Left hindlimb (tissue), 1 donor: Measurements from ENCODE around the gene ADGRL2.
"Not testable (repeated sequence)": the region's sequence is repeated elsewhere in the genome, so short reads cannot be mapped to it uniquely, and the experiment has no call there.

Source experiments
- DNase-seq: peaks from one replicate; pipeline ENCODE4 v3.0.0-alpha.2; 2018

Gene ADGRL2

DNA sequence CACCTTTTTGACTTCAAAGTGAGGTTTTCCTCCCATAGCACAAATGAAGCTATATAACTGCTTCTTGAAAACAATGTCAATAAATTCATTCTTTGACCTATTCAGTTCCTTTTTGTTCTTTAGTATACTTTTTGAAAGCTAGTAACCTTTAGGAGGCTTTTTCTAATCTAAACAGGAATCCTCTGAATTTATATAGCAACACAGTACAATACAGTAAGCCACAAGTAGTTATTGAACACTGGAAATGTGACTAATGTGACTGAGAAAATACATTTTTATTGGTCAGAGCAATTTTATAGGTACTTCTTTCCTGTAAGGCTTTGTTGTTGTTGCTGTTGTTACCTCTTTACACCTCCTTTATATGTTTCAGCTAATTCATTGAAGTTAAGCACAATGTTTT lies 49.8 kb downstream of the ADGRL2 start:
- no peak for DNase-seq

DNA sequence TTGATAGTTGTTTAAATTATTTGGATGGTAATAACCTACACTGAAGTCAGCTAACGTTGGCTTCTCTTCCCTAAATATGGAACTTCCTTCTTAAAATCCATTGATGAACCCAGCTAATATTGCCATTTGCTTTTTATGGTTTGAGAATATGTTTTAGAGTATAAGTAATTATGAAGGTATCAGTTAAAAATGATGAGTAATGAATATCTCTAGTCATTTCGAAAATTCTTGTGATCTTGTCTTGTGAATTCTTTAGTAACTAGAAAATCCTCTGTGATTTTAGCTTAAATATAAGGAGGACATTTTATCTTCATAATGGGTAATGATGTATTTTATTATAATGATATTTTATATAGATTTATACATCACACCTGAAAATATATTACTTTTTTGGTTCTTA lies 50.5 kb downstream of the ADGRL2 start:
- DNase-seq, result no peak

GRCh38 chr1:81852961-81853360 lies 52.2 kb downstream of the ADGRL2 start:
- no peak for DNase-seq

GRCh38 chr1:81867235-81867634 lies 66.5 kb downstream of the ADGRL2 start:
- no peak for DNase-seq

DNA sequence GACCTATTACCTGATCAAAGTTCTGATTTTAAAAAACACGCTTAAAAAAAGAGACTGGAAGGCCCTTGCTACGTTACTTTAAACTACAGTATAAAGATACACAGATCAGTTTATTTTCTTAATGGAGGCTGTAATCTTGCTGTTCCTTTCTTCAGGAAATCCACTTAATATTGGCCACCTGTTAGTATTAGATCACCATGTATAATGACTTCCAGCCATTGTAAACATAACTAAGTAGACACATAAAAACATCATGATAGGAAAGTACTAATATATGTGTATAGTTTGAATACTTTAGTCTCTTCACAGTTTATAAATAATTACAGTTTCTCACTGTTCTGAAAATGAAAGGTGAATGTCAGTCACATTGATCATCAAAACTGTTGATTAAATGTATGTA lies 68.6 kb downstream of the ADGRL2 start:
- no peak for DNase-seq

- not testable (repeated sequence) for DNase-seq
These were observed 70.4 kb downstream of the ADGRL2 start for GRCh38 chr1:81871091-81871490.

DNA sequence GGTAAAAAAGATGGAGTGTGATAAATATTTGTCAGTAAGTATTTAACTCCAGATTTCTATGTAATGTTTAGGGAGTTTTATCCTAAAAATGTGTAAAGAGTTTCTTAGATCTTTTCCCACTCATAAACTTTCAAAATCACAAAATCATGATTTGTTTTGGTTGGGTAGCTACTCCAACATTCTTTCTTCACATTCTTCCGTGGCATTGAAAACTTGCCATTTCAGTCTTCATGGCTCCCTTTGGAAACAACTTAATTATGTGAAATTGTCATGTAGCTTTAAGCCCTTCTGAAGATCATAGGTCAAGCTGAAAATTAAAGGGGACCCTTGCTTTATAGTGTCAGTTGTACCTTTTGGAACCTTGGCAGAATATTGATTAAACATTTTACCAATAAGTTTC lies 73.2 kb downstream of the ADGRL2 start:
- DNase-seq, result no peak

- no peak for DNase-seq
These were observed 73.7 kb downstream of the ADGRL2 start for GRCh38 chr1:81874461-81874860.

- DNase-seq, result no peak
These were observed 74.2 kb downstream of the ADGRL2 start for GRCh38 chr1:81874940-81875339.

DNA sequence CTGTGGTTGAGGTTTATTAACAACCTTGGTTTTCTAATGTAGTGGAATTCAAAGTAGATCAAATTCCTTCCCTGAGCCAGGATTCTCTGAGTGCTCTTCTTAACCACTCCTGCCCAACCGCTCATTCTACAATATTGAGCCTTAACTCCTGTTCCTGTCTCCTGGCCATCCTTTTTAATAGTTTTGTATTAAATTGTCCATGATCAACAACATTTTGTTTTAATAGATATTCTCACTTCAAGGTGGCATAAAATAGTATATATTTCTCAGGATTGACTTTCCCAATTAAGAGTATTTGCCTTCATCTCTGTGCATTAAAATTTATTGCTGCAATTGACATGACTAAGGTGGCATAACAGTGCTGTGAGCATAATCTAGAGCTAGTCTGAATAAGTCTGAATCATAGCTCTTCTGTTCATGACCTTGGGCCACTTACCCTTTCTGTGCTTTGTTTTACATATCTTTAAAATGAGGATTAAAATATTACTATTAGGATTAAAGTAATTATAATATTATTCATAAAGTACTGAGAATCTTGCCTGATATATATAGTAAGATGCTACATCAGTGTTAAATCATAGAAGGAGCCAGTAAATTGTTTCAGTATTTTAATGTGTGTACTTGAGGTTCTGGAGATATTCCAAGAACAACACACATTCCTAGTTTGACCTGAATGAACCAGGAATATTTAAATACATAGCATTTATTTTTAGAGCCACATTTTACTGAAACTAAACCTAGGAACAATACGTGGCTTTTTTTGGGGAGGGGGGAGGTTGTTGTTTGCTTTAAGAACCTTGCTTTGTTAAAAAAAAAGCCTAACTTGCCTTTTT lies 76.4 kb downstream of the ADGRL2 start:
- DNase-seq, result no peak

DNA sequence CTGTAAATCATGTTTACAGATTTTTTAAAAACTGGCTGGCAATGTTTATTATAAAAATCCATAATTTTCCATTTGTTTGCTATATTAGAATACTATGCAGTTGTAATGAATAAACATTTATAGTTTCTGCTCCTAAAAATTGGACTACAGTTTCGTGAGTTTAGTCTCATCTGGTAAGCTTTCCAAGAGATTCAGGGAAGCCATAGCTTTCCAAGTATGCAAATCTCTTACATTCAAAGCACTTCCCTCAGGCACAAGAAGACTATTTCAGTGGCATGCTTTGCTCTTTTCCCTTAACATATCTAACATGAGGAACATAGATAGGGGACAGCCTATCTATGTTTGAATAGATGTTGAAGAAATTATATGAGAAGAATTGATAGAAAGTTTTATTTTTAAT lies 77.2 kb downstream of the ADGRL2 start:
- no peak for DNase-seq

DNA sequence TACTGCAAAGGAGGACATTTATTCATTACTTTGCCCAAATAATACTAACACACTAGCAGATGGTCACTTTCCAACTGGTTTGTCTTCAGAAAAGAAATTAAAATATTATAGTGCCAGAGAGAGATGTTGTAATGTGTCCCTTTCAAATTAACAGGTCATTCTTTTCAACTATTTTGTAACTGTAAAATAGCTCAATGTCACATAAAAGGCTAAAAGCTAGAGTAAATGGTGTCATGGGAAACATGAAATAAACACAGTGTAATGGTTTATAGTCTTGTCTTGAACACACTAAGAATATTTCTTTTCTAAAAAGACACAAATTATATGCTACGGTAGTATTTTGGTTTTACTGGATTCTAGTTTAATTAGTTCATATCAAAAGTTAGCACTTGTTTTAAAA lies 77.8 kb downstream of the ADGRL2 start:
- no peak for DNase-seq

DNA sequence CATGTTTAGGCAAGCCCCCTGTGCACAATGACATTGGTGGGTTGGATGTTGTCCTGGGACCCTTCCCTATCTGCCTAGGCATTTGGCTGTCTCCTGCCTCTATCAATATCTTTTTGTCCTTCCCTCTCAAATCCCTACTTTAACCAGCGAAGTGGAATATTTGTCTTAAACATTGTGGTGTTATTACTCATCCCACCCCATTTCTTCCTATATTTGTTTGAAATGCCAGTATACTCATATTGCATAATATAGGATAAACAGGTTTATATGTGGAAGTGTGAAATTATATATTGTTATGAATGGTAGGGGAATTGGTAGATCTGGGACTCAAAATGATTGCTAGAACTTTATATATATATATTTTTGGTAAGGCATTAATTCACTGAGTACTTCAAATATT lies 80.0 kb downstream of the ADGRL2 start:
- DNase-seq, result no peak

GRCh38 chr1:81885291-81885690 lies 84.6 kb downstream of the ADGRL2 start:
- DNase-seq, result no peak

DNA sequence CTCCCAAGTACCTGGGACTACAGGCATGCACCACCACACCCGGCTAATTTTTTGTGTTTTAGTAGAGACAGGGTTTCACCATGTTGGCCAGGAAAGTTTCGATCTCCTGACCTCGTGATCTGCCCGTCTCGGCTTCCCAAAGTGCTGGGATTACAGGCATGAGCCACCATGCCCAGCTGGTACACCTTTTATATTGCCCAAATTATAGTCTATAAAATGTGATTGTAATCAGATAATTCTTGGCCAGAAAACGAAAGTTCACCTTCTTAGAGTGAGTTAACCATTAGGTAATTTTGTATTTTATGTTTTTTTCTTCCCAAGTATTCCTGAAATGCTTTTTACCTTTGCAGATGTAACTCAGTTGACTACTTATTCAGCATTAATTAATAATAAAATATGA lies 85.6 kb downstream of the ADGRL2 start:
- DNase-seq, result not testable (repeated sequence)

- DNase-seq, result no peak
These were observed 86.8 kb downstream of the ADGRL2 start for GRCh38 chr1:81887421-81888144.

DNA sequence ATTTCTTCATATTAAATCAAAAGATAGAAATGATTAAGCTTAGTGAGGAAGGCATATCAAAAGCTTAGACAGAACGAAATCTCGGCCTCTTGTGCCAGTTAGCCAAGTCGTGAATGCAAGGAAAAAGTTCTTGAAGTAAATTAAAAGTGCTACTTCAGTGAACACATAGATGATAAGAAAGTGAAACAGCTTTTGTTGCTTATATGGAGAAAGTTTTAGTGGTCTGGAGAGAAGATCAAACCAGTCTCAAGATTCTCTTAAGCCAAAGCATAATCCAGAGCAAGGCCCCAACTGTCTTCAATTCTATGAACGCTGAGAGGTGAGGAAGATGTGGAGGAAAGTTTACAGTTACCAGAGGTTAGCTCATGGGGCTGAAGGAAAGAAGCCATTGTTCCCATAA lies 88.4 kb downstream of the ADGRL2 start:
- no peak for DNase-seq

DNA sequence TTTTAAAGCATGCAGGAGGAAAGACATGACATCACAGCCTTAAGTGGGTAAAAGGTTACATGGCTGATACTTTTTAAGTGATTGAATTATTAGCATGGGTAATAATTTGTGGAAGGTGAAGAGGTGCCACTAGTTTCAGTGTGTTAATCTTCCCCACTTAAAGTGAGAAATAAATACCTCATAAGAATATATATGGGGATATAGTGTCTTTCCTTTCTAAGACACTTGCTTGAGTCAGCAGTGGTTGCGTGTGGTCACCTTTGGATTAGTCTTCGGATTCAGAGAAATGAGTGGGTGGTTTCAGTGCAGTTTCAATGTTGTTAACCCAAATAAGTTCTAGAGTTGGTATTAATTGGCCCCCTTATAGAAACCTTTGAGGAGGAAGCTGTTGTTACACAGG lies 94.1 kb downstream of the ADGRL2 start:
- DNase-seq, result no peak

GRCh38 chr1:81899214-81899821 lies 98.6 kb downstream of the ADGRL2 start:
- DNase-seq, result no peak

- DNase-seq, result no peak
These were observed 106.8 kb downstream of the ADGRL2 start for GRCh38 chr1:81907575-81907974.

DNA sequence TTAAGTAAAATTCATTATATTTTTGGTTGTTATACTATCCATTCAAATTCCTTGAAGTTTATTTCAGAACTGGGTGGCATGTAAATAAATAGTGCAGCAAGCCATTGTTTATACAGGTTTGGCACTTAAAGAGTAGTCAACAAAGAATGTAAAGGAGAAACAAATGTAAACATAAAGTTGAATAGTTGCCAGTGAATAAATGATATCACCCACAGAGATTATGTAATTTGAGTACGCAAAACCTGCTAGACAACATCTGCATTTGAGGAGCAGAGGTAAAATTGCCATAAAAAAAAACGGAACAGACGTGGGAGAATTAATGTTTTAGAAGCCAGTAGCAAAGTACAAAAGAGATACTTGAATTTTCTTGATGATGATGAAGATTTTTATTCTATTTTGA lies 111.6 kb downstream of the ADGRL2 start:
- DNase-seq, result no peak

GRCh38 chr1:81915937-81916336 lies 115.2 kb downstream of the ADGRL2 start:
- no peak for DNase-seq

DNA sequence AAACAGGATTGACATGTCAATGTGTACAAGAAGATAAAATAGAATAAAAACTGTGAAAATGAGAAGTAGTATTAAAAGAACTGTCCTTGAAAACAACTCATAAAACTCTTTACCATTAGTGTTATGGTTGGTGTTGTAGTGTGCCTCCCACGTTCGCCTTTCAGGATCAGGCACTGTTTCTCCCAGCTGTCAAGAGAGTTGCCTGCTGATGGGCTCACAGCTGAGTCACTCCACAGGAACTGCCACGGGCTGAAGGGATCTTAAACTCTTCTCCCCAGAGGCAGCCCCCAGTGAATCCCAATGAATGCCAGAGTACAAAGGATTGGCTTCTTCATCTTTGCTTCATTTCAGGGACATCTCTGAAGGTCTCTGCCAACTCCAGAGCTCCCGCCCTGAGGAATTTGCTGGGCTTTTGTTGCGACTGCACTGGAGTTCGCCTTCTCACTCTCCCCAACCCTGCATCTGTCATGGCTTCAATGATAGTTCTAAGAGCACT lies 119.6 kb downstream of the ADGRL2 start:
- peak; percentile 41 for DNase-seq

GRCh38 chr1:81920886-81921285 lies 120.2 kb downstream of the ADGRL2 start:
- DNase-seq, result no peak
